K562 (cell line): ENCODE data around the gene ZBTB2. TPM values are rescaled to one million over a fixed set of nuclear protein-coding genes. Genes with fewer than 3 reads are reported as not detected.

ENCODE experiments used
- AFF1 ChIP-seq, 2 experiments: fragments of 450-650 bp; IDR thresholded peaks; 2 replicates each; pipeline ENCODE4 v1.6.1; 2018; ENCODE audit warnings: mild to moderate bottlenecking in 2 of 2, low read depth in 1 of 2; ENCODE audit not compliant: partially characterized antibody in 2 of 2
- GMEB1 ChIP-seq: fragments of 250-450 bp; sonication (Bioruptor Pico); IDR thresholded peaks from 2 replicates; pipeline ENCODE4 v1.4.0; 2020; ENCODE audit warnings: mild to moderate bottlenecking
- HMG20A ChIP-seq: fragments of 450-650 bp; formaldehyde crosslinking; conservative IDR thresholded peaks from 2 replicates; pipeline ENCODE4 v1.4.0; 2020; ENCODE audit warnings: mild to moderate bottlenecking, mixed read lengths
- HMGXB4 ChIP-seq: sonication (generic); formaldehyde crosslinking; IDR thresholded peaks from 2 replicates; pipeline ENCODE4 v1.8.1; 2023; ENCODE audit warnings: mild to moderate bottlenecking, missing genetic modification reagents
- HOMEZ ChIP-seq: fragments of 250-450 bp; sonication (Bioruptor Pico); IDR thresholded peaks from 2 replicates; pipeline ENCODE4 v1.4.0; 2020; ENCODE audit warnings: mild to moderate bottlenecking, moderate library complexity
- ILF3 ChIP-seq: fragments of 450-650 bp; IDR thresholded peaks from 2 replicates; pipeline ENCODE4 v1.6.1; 2018; ENCODE audit warnings: antibody characterized with exemption, mild to moderate bottlenecking, moderate library complexity, borderline replicate concordance
- MEF2A ChIP-seq: IDR thresholded peaks from 2 replicates; pipeline ENCODE4 v1.6.1; 2011; ENCODE audit warnings: low read depth, mild to moderate bottlenecking, low read length, moderate library complexity; ENCODE audit not compliant: control insufficient read depth
- NR2C1 ChIP-seq, 2 experiments: fragments of 450-650 bp; IDR thresholded peaks; 2 replicates each; pipeline ENCODE4 v1.6.1; 2017; ENCODE audit warnings: mild to moderate bottlenecking in 2 of 2, antibody characterized with exemption in 1 of 2, inconsistent platforms in 1 of 2, missing compliant biosample characterization in 1 of 2, missing genetic modification characterization in 1 of 2
- NR2C2 ChIP-seq, 2 experiments: fragments of 200-800 bp in 1 of 2; sonication (Bioruptor generic) in 1 of 2; sonication (generic) in 1 of 2; formaldehyde crosslinking in 1 of 2; IDR thresholded peaks; 2 replicates each; pipeline versions ENCODE4 v1.6.1 to v1.8.0; 2016 to 2022; ENCODE audit warnings: mild to moderate bottlenecking in 1 of 2, missing compliant biosample characterization in 1 of 2, missing genetic modification characterization in 1 of 2, missing genetic modification reagents in 1 of 2
- RFX7 ChIP-seq: fragments of 250-450 bp; sonication (Bioruptor Pico); IDR thresholded peaks from 2 replicates; pipeline ENCODE4 v1.5.1; 2021; ENCODE audit warnings: mild to moderate bottlenecking
- ZBTB1 ChIP-seq: sonication (generic); formaldehyde crosslinking; IDR thresholded peaks from 2 replicates; pipeline ENCODE4 v1.8.1; 2023; ENCODE audit warnings: missing genetic modification reagents, low read depth, mild to moderate bottlenecking, borderline replicate concordance
- ZBTB5 ChIP-seq: fragments of 450-650 bp; IDR thresholded peaks from 2 replicates; pipeline ENCODE4 v1.6.1; 2017; ENCODE audit warnings: antibody characterized with exemption
- ZFP36 ChIP-seq: fragments of 150-350 bp; IDR thresholded peaks from 2 replicates; pipeline ENCODE4 v1.6.1; 2018; ENCODE audit warnings: low read length, low read depth; ENCODE audit not compliant: partially characterized antibody
- ZNF232 ChIP-seq: sonication (generic); formaldehyde crosslinking; IDR thresholded peaks from 2 replicates; pipeline ENCODE4 v1.8.0; 2022; ENCODE audit warnings: mild to moderate bottlenecking, missing genetic modification reagents
- polyA plus RNA-seq, 8 experiments: library from polyadenylated mRNA; depleted of rRNA in 4 of 8; stranded (reverse) in 5 of 8; unstranded in 3 of 8; fragments of >200 nt; fragmentation: Nextera tagmentation in 2 of 8; fragmentation: Illumina TruSeq in 1 of 8; extraction: Ambion mirVana in 2 of 8; extraction: Trizol in 1 of 8; gene quantifications; 2 replicates each; pipeline versions ENCODE4 v1.2.1 to v1.2.3, GENCODE V29; 2011 to 2014; ENCODE audit warnings: inconsistent platforms in 1 of 8, missing spikeins in 1 of 8
- total RNA-seq, 7 experiments: library from RNA; depleted of rRNA in 6 of 7; stranded (reverse); fragments of >200 nt in 6 of 7; fragmentation: Illumina TruSeq in 2 of 7; extraction: Trizol in 2 of 7; gene quantifications; 2 replicates each; pipeline versions ENCODE4 v1.2.1 to v1.2.3, GENCODE V29; 2011 to 2021; ENCODE audit warnings: low replicate concordance in 1 of 7

The ZBTB2 gene
- total and polyA plus RNA-seq, 9 of the 15 experiments (the other 6 are each of a cell fraction or from before 2014, with no cell fraction given): 5.1 to 26.2 (median 16.4) TPM

DNA sequence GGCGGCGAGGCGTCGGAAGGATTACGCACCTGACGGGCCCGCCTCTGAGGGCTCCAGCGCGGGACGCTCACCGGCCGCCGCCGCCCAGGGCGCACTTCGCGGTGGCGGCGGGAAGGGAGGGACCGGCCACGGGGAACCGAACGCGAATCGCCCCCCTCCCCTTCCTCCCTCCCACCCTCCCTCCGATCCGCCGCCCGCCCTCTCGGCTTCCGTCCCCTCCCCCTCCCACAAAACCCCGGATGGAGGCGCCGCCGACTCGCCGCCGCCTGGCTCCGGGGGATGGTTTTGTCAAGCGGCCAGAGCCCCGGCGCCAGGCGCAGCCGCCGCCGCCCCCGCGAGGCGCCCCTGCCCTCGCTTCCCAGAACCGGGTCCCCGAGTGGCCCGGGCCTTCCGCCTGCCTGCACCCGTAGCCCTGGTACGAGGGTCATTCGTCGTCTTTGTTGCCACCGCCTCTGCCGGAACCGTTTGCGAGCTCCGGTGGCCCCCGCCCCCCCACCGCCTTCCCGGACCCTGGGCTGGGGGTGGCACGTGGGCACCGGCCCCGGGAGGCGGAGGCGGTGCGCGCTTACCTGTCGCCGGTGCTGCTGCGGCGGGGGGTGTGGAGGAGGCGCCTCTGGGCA lies 398 bp downstream of the ZBTB2 start (continued):
- TF ChIP-seq GMEB1 (CRISPR knock-in tag) (no peak; the same call in 1 of the 2 replicates), ZFP36 (no peak), ZBTB5 (no peak), HMGXB4 (CRISPR knock-in tag) (0 out of 2 replicates have a peak, but pooled peaks have one; percentile 59), AFF1 (IDR thresholded peaks at IDR 0.05; ENCODE audit: low read depth in 1 of 2, partially characterized antibody in 2 of 2) (no peak), ILF3 (peak; percentile 75; the same call in 1 of the 2 replicates), HMG20A (CRISPR knock-in tag) (no peak), RFX7 (no peak), ZNF232 (CRISPR knock-in tag) (no peak), ZBTB1 (CRISPR knock-in tag) (0 out of 2 replicates have a peak, but pooled peaks have one; percentile 43), MEF2A (no peak), NR2C2 (CRISPR knock-in tag; IDR thresholded peaks at IDR 0.05) (no peak), NR2C2 (tag; IDR thresholded peaks at IDR 0.05) (peak; percentile 59), NR2C1 (IDR thresholded peaks at IDR 0.05) (no peak), NR2C1 (tag; IDR thresholded peaks at IDR 0.05) (no peak), HOMEZ (CRISPR knock-in tag) (no peak; the same call in 1 of the 2 replicates)
